Breast epithelium (tissue), 3 donors: ENCODE measurements around the gene NFIX.

Experiments
- CTCF ChIP-seq, 3 donors: fragments of 450-650 bp; IDR thresholded peaks; one replicate each; pipeline ENCODE4 v1.5.1; 2016 to 2017; ENCODE audit warnings: antibody characterized with exemption in 3 of 3, mild to moderate bottlenecking in 3 of 3, moderate library complexity in 3 of 3
- POLR2A ChIP-seq: fragments of 450-650 bp; IDR thresholded peaks from one replicate; pipeline ENCODE4 v1.6.1; 2016; ENCODE audit warnings: antibody characterized with exemption, mild to moderate bottlenecking, moderate library complexity
- POLR2AphosphoS5 ChIP-seq, 3 donors: sonication (generic); formaldehyde crosslinking; IDR thresholded peaks; one replicate each; pipeline ENCODE4 v1.6.1; 2017; ENCODE audit warnings: antibody characterized with exemption in 3 of 3

- TF ChIP-seq CTCF (IDR thresholded peaks at IDR 0.05) (no peak), POLR2A (no peak), POLR2AphosphoS5 (IDR thresholded peaks at IDR 0.05) (no peak)
These were observed 96.9 kb downstream of the NFIX start for GRCh38 chr19:13092158-13092543.
